Testis (tissue), 3 donors: ENCODE results near the gene PEF1. TPM values are rescaled to one million over a fixed set of nuclear protein-coding genes. Genes with fewer than 3 reads are reported as not detected.

Experiments
- DNase-seq: peaks from one replicate; pipeline ENCODE4 v3.0.0-alpha.2; 2019
- H3K27ac ChIP-seq, 2 donors: fragments of 200-600 bp; sonication (generic); one replicate each; pipeline ENCODE4 v1.5.1; 2019
- H3K27me3 ChIP-seq: fragments of 200-600 bp; sonication (generic); one replicate; pipeline ENCODE4 v1.5.1; 2019
- H3K36me3 ChIP-seq: fragments of 200-600 bp; sonication (generic); one replicate; pipeline ENCODE4 v1.5.1; 2017; ENCODE audit warnings: low read depth; ENCODE audit errors: missing control alignments
- H3K4me1 ChIP-seq: fragments of 200-600 bp; sonication (generic); one replicate; pipeline ENCODE4 v1.5.1; 2019
- H3K4me3 ChIP-seq, 2 donors: fragments of 200-600 bp; sonication (generic); one replicate each; pipeline ENCODE4 v1.5.1; 2017 to 2019
- H3K9me3 ChIP-seq: fragments of 200-600 bp; sonication (generic); one replicate; pipeline ENCODE4 v1.5.1; 2017
- POLR2A ChIP-seq: fragments of 450-650 bp; IDR thresholded peaks from one replicate; pipeline ENCODE4 v1.6.1; 2017; ENCODE audit warnings: antibody characterized with exemption, mild to moderate bottlenecking, moderate library complexity
- WGBS, 2 donors: methylation state at CpG; one replicate each; pipeline ENCODE4 v1.1.5; 2018; 5-methylcytosine and 5-hydroxymethylcytosine counted together
- intact Hi-C: fragments of 100-400 bp; cut with DNase I; formaldehyde crosslinking; loops from one replicate; pipeline ENCODE4 v1.15.1; 2023; ENCODE audit warnings: low total_unique reads
- polyA plus RNA-seq: library from polyadenylated mRNA; stranded (reverse); fragments of 350-450 nt; fragmentation: Illumina TruSeq; extraction: RNeasy Lipid Tissue Mini Kit (QIAGEN cat#74804); gene quantifications from one replicate; pipeline ENCODE4 v1.2.3, GENCODE V29; 2014; ENCODE audit warnings: low read depth, low replicate concordance; ENCODE audit not compliant: insufficient read depth
- total RNA-seq, 2 donors: library from RNA; depleted of rRNA; stranded (reverse); fragments of >200 nt; gene quantifications; one replicate each; pipeline ENCODE4 v1.2.3, GENCODE V29; 2016
- TF ChIP-seq, protein P1 (sequence below), 3 experiments: fragments of 450-650 bp in 2 of 3; fragments of 200-600 bp in 1 of 3; sonication (generic) in 1 of 3; IDR thresholded peaks; one replicate each; pipeline ENCODE4 v1.5.1; 2016 to 2019; ENCODE audit warnings: antibody characterized with exemption in 3 of 3, mild to moderate bottlenecking in 2 of 3, moderate library complexity in 1 of 3

The PEF1 gene
- total and polyA plus RNA-seq, 3 donors from 2014 or later, result 73.5 to 124 (median 81.4) TPM

DNA sequence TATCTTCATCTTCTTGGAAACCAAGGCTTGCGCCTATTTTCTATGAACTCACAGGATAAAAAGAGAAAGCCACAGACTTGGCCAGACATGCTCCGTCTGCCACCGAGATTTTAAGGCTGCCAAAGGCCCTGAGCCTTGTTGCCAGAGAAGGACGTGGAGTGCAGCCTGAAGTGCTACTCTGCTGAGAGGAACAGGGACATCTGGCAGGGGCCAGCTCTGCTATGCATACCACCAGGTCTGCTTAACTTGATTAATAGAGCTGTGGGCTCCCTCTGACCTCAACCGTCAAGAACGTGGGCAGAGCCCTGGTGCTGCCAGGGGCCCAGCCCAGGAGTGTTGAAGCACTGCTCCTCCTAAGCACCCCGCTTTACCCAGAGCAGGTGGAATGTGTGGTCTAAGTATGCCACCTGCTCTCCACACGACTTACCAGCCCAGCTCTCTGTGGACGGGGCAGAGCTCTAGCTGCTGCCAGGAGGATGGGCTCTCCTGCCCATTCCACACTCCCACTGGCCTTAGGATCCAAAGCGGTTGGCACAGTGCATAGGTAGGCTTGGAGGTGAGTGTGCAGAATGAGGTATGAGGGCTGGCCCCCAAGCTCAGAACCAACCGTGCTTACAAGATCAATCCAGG, 16.6 kb downstream of the PEF1 start:
- Histone ChIP-seq H3K27ac (peak overlapping the region; percentile 60 to 80), H3K36me3 (no peaks in the 10 kb centered on the region), H3K9me3 (no peaks in the 10 kb centered on the region), H3K4me3 (no peak overlapping the region), H3K4me1 (peaks cover 27% of the 10 kb centered on the region), H3K27me3 (no peaks in the 10 kb centered on the region)
- TF ChIP-seq, protein P1, sequence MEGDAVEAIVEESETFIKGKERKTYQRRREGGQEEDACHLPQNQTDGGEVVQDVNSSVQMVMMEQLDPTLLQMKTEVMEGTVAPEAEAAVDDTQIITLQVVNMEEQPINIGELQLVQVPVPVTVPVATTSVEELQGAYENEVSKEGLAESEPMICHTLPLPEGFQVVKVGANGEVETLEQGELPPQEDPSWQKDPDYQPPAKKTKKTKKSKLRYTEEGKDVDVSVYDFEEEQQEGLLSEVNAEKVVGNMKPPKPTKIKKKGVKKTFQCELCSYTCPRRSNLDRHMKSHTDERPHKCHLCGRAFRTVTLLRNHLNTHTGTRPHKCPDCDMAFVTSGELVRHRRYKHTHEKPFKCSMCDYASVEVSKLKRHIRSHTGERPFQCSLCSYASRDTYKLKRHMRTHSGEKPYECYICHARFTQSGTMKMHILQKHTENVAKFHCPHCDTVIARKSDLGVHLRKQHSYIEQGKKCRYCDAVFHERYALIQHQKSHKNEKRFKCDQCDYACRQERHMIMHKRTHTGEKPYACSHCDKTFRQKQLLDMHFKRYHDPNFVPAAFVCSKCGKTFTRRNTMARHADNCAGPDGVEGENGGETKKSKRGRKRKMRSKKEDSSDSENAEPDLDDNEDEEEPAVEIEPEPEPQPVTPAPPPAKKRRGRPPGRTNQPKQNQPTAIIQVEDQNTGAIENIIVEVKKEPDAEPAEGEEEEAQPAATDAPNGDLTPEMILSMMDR (IDR thresholded peaks at IDR 0.05), result no peak
- TF ChIP-seq POLR2A, result no peak
- 42 to 52% methylated on average over 10 to 11 of the region's 11 CpGs for WGBS, 2 donors
- DNase-seq, result peak; percentile 33
- intact Hi-C loops, result no loop called here

GRCh38 chr1:31627301-31627929, 17.3 kb downstream of the PEF1 start:
- WGBS, 2 donors, result 32 to 42% methylated on average over 8 to 13 of the region's 13 CpGs
- no peak for TF ChIP-seq POLR2A
- TF ChIP-seq, protein P1 (IDR thresholded peaks at IDR 0.05), result no peak
- H3K4me1 ChIP-seq, result peaks cover 27% of the 10 kb centered on the region
- H3K4me3 ChIP-seq, result no peak overlapping the region
- no peaks in the 10 kb centered on the region for H3K36me3 ChIP-seq
- H3K27me3 ChIP-seq, result no peaks in the 10 kb centered on the region
- DNase-seq, result peak; percentile 81
- intact Hi-C loops, result no loop called here
- H3K27ac ChIP-seq, result peak overlapping the region; percentile 60 to 80
- no peaks in the 10 kb centered on the region for H3K9me3 ChIP-seq

- TF ChIP-seq, protein P1 (IDR thresholded peaks at IDR 0.05), result no peak
- no peak for TF ChIP-seq POLR2A
- no peaks in the 10 kb centered on the region for H3K27me3 ChIP-seq
- H3K9me3 ChIP-seq, result no peaks in the 10 kb centered on the region
- peaks cover 27% of the 10 kb centered on the region for H3K4me1 ChIP-seq
- H3K36me3 ChIP-seq, result no peaks in the 10 kb centered on the region
- intact Hi-C loops, result no loop called here
- H3K4me3 ChIP-seq, result no peak overlapping the region
- peak overlapping the region; percentile 60 to 80 for H3K27ac ChIP-seq
- peak; percentile 81 for DNase-seq
- 30 to 54% methylated on average over 14 to 23 of the region's 23 CpGs for WGBS, 2 donors
These were observed 18.2 kb downstream of the PEF1 start for GRCh38 chr1:31626223-31627207.

GRCh38 chr1:31625561-31626222, 19.0 kb downstream of the PEF1 start:
- DNase-seq, result no peak
- Histone ChIP-seq H3K4me1 (peaks cover 27% of the 10 kb centered on the region), H3K27ac (peak overlapping the region in 1 of 2 donors; percentile 60), H3K36me3 (no peaks in the 10 kb centered on the region), H3K27me3 (no peaks in the 10 kb centered on the region), H3K4me3 (no peak overlapping the region), H3K9me3 (no peaks in the 10 kb centered on the region)
- TF ChIP-seq, protein P1 (IDR thresholded peaks at IDR 0.05), result no peak
- 82 to 85% methylated on average over 4 of the region's 4 CpGs for WGBS, 2 donors
- intact Hi-C loops, result no loop called here
